Measurements from ENCODE around the gene ALDH4A1.
"Not testable (repeated sequence)": the region's sequence is repeated elsewhere in the genome, so short reads cannot be mapped to it uniquely, and the experiment has no call there.

Gene ALDH4A1

DNA sequence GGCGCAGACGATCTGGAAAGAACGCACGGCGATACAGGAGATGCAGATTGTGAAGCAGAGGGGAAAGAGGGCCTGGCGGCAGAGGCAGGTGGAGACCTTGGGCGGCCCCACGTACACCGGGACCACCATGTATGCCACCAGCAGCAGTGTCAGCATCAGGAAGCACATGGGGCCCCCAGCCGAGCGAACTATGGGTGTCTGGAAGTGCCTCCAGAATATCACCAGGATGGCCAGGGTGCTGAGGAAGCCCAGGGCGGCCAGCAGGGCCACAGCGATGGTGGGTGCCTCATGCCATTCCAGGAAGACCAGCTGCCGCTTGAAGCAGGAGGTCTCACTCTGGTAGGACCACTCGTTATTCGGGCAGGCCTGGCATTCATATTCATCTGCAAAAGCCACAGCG lies 62.2 kb downstream of the ALDH4A1 start:
- H3K79me2 ChIP-seq (ENCODE audit: insufficient read depth, low read length) = no peaks in the 10 kb centered on the region
- H3K36me3 ChIP-seq (ENCODE audit: insufficient read depth, low read length) = no peaks in the 10 kb centered on the region
- TF ChIP-seq, protein P1, sequence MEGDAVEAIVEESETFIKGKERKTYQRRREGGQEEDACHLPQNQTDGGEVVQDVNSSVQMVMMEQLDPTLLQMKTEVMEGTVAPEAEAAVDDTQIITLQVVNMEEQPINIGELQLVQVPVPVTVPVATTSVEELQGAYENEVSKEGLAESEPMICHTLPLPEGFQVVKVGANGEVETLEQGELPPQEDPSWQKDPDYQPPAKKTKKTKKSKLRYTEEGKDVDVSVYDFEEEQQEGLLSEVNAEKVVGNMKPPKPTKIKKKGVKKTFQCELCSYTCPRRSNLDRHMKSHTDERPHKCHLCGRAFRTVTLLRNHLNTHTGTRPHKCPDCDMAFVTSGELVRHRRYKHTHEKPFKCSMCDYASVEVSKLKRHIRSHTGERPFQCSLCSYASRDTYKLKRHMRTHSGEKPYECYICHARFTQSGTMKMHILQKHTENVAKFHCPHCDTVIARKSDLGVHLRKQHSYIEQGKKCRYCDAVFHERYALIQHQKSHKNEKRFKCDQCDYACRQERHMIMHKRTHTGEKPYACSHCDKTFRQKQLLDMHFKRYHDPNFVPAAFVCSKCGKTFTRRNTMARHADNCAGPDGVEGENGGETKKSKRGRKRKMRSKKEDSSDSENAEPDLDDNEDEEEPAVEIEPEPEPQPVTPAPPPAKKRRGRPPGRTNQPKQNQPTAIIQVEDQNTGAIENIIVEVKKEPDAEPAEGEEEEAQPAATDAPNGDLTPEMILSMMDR (IDR thresholded peaks at IDR 0.05; ENCODE audit: borderline replicate concordance, extremely low read depth, low read length, poor library complexity, severe bottlenecking) = no peak
- no peak for TF ChIP-seq EZH2 (IDR thresholded peaks at IDR 0.05; ENCODE audit: borderline replicate concordance, low read depth, low read length, severe bottlenecking)
- peaks cover 4% of the 10 kb centered on the region for H3K27me3 ChIP-seq (ENCODE audit: insufficient read depth, low read length, poor library complexity)
- H3K4me2 ChIP-seq (ENCODE audit: insufficient read depth, low read length) = no peak overlapping the region
- no peaks in the 10 kb centered on the region for H3K4me1 ChIP-seq (ENCODE audit: insufficient read depth, low read length)
- no peaks in the 10 kb centered on the region for H3K9me3 ChIP-seq (ENCODE audit: insufficient read depth, low read length, severe bottlenecking)
- ATAC-seq (ENCODE audit: insufficient read depth, low read depth) = no peak
- no peaks in the 10 kb centered on the region; the same call in 1 of the 2 replicates for H4K20me1 ChIP-seq (ENCODE audit: insufficient read depth, low read length)
- H2AFZ ChIP-seq (ENCODE audit: low read depth, low read length) = no peak overlapping the region
- no peak overlapping the region for H3K4me3 ChIP-seq (ENCODE audit: low read depth in 1 of 2, low read length in 2 of 2)
- no peak overlapping the region for H3K9ac ChIP-seq (ENCODE audit: low read depth, low read length)
- DNase-seq = no peak
- H3K27ac ChIP-seq (ENCODE audit: low read length) = no peak overlapping the region

DNA sequence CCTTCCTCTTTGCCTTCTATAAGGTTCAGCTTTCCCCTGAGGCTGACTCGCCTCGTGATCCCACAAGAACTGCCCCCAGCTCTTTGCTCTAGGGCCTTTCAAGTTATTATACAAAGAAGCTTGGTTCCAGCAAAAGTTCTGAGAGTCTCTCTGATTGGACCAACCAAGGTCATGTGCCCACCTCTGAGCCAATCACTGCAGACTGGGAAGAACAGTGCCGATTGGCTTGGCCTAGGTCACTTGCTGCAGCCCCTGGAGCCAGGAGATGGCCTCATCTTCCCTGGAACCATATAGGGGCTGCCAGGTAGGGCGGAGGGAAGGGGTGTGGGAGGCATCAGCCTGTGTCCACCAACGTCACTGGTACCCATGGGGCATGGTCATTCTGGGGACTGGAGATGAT lies 65.7 kb downstream of the ALDH4A1 start:
- H3K27ac ChIP-seq (ENCODE audit: low read length) = no peak overlapping the region
- H3K27me3 ChIP-seq (ENCODE audit: insufficient read depth, low read length, poor library complexity) = peaks cover 5% of the 10 kb centered on the region
- no peaks in the 10 kb centered on the region for H3K79me2 ChIP-seq (ENCODE audit: insufficient read depth, low read length)
- H4K20me1 ChIP-seq (ENCODE audit: insufficient read depth, low read length) = no peaks in the 10 kb centered on the region; the same call in 1 of the 2 replicates
- no peaks in the 10 kb centered on the region for H3K36me3 ChIP-seq (ENCODE audit: insufficient read depth, low read length)
- no peaks in the 10 kb centered on the region for H3K9me3 ChIP-seq (ENCODE audit: insufficient read depth, low read length, severe bottlenecking)
- H3K4me3 ChIP-seq (ENCODE audit: low read depth in 1 of 2, low read length in 2 of 2) = no peak overlapping the region
- DNase-seq = no peak
- H3K4me1 ChIP-seq (ENCODE audit: insufficient read depth, low read length) = no peaks in the 10 kb centered on the region
- no peak overlapping the region for H2AFZ ChIP-seq (ENCODE audit: low read depth, low read length)
- no peak for ATAC-seq (ENCODE audit: insufficient read depth, low read depth)
- TF ChIP-seq EZH2 (IDR thresholded peaks at IDR 0.05; ENCODE audit: borderline replicate concordance, low read depth, low read length, severe bottlenecking) = no peak
- TF ChIP-seq, protein P1 (IDR thresholded peaks at IDR 0.05; ENCODE audit: borderline replicate concordance, extremely low read depth, low read length, poor library complexity, severe bottlenecking) = no peak
- no peak overlapping the region for H3K4me2 ChIP-seq (ENCODE audit: insufficient read depth, low read length)
- H3K9ac ChIP-seq (ENCODE audit: low read depth, low read length) = no peak overlapping the region

DNA sequence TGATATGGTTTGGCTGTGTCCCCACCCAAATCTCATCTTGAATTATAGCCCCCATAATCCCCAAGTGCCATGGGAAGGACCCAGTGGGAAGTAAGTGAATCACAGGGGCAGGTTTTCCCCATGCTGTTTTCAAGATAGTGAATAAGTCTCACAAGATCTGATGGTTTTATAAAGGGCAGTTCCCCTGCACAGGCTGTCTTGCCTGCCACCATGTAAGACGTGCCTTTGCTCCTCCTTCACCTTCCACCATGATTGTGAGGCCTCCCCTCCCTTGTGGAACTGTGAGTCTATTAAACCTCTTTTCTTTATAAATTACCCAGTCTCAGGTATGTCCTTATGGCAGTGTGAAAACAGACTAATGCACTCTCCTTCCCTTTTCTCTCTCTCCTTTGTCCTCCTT lies 70.0 kb downstream of the ALDH4A1 start:
- H2AFZ ChIP-seq (ENCODE audit: low read depth, low read length); DNase-seq; H3K27me3 ChIP-seq (ENCODE audit: insufficient read depth, low read length, poor library complexity); H3K27ac ChIP-seq (ENCODE audit: low read length); ATAC-seq (ENCODE audit: insufficient read depth, low read depth); H4K20me1 ChIP-seq (ENCODE audit: insufficient read depth, low read length); H3K4me1 ChIP-seq (ENCODE audit: insufficient read depth, low read length); H3K9me3 ChIP-seq (ENCODE audit: insufficient read depth, low read length, severe bottlenecking); H3K36me3 ChIP-seq (ENCODE audit: insufficient read depth, low read length); H3K79me2 ChIP-seq (ENCODE audit: insufficient read depth, low read length); H3K4me3 ChIP-seq (ENCODE audit: low read depth in 1 of 2, low read length in 2 of 2); H3K9ac ChIP-seq (ENCODE audit: low read depth, low read length); H3K4me2 ChIP-seq (ENCODE audit: insufficient read depth, low read length): not testable (repeated sequence)

DNA sequence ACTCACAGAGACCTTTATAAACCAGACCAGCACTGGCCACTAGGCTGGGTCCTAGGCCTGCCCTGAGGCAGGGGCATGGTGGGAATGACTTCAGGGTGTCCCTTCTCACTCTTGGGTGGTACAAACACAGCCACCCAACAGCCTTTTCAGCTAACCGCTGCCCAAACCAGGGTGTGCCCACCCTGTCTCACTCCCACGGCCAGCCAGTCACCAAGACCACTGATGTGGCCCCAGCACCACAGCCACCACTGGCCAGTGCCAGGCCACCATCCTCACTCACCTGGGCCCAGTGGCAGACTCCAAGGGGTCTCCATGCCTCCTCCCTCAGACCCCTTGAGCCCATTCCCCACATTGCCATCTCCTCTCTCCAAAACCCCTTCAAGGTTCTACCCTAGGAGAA lies 70.7 kb downstream of the ALDH4A1 start:
- Histone ChIP-seq H3K27me3 (ENCODE audit: insufficient read depth, low read length, poor library complexity) (peaks cover 5% of the 10 kb centered on the region), H3K9me3 (ENCODE audit: insufficient read depth, low read length, severe bottlenecking) (no peaks in the 10 kb centered on the region), H3K4me2 (ENCODE audit: insufficient read depth, low read length) (no peak overlapping the region), H3K79me2 (ENCODE audit: insufficient read depth, low read length) (no peaks in the 10 kb centered on the region), H3K4me1 (ENCODE audit: insufficient read depth, low read length) (no peaks in the 10 kb centered on the region), H2AFZ (ENCODE audit: low read depth, low read length) (no peak overlapping the region), H3K9ac (ENCODE audit: low read depth, low read length) (no peak overlapping the region), H3K4me3 (ENCODE audit: low read depth in 1 of 2, low read length in 2 of 2) (no peak overlapping the region), H3K36me3 (ENCODE audit: insufficient read depth, low read length) (no peaks in the 10 kb centered on the region), H4K20me1 (ENCODE audit: insufficient read depth, low read length) (no peaks in the 10 kb centered on the region; the same call in 1 of the 2 replicates), H3K27ac (ENCODE audit: low read length) (no peak overlapping the region)
- TF ChIP-seq, protein P1 (IDR thresholded peaks at IDR 0.05; ENCODE audit: borderline replicate concordance, extremely low read depth, low read length, poor library complexity, severe bottlenecking) = no peak
- TF ChIP-seq EZH2 (IDR thresholded peaks at IDR 0.05; ENCODE audit: borderline replicate concordance, low read depth, low read length, severe bottlenecking) = no peak
- DNase-seq (no peak), ATAC-seq (ENCODE audit: insufficient read depth, low read depth) (no peak)
